HG02852 (cell line): Measurements from ENCODE around the gene COPZ2.
"Not testable (repeated sequence)": the region's sequence is repeated elsewhere in the genome, so short reads cannot be mapped to it uniquely, and the experiment has no call there.

Experiments
- ATAC-seq: cut with Tn5 transposase; IDR thresholded peaks from one replicate; pipeline ENCODE4 v1.9.1; 2021; ENCODE audit warnings: mild to moderate bottlenecking, moderate library complexity; ENCODE audit not compliant: unreplicated experiment

COPZ2 gene

GRCh38 chr17:47989700-47990099, 47.9 kb downstream of the COPZ2 start:
- ATAC-seq = no peak

- ATAC-seq = no peak
These were observed 48.4 kb downstream of the COPZ2 start for GRCh38 chr17:47989159-47989558.

GRCh38 chr17:47988445-47988844, 49.2 kb downstream of the COPZ2 start:
- not testable (repeated sequence) for ATAC-seq

GRCh38 chr17:47987240-47987835, 50.3 kb downstream of the COPZ2 start:
- no peak for ATAC-seq

GRCh38 chr17:47986520-47986919, 51.1 kb downstream of the COPZ2 start:
- no peak for ATAC-seq

GRCh38 chr17:47983492-47984223, 53.9 kb downstream of the COPZ2 start:
- no peak for ATAC-seq

GRCh38 chr17:47982645-47983390, 54.8 kb downstream of the COPZ2 start:
- ATAC-seq = no peak

- ATAC-seq = no peak
These were observed 55.4 kb downstream of the COPZ2 start for GRCh38 chr17:47982091-47982617.

- no peak for ATAC-seq
These were observed 56.1 kb downstream of the COPZ2 start for GRCh38 chr17:47981462-47981861.

GRCh38 chr17:47980541-47980940, 57.1 kb downstream of the COPZ2 start:
- ATAC-seq = no peak

GRCh38 chr17:47978324-47978723, 59.3 kb downstream of the COPZ2 start:
- no peak for ATAC-seq
